NCI-H82 (cell line): ENCODE results near the gene BEND4.
"Not testable (repeated sequence)": the region's sequence is repeated elsewhere in the genome, so short reads cannot be mapped to it uniquely, and the experiment has no call there.

Experiments
- DNase-seq: peaks from one replicate; lab custom pipeline; 2025; lab: John Stamatoyannopoulos, UW

The BEND4 gene

GRCh38 chr4:42152507-42153504 lies at the start of gene BEND4:
Gene BEND4, minus strand, starts transcription at chr4:42152655. Its CDS starts 512 bp downstream, at chr4:42152143.
- peak; percentile 83 for DNase-seq

- DNase-seq = no peak
These were observed 44.9 kb upstream of the BEND4 start for GRCh38 chr4:42197341-42197740.

DNA sequence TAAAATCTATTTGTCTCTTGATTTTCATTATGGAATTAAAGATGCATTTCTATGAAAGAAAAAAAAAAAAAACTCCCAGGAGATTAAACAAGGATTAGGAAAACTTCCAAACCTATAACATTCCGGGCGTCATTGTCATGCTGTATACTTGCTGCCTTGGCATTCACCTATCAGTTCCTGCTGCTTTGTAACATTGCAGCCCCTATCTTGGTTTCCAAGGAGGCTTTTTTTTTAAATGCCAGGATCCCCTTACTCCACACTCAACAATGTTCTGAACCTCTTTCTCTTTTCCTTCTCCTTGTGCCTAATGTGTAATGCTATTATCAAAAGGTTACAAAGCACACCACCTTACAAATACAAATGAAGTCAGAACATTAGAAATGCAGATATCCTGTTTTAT lies 20.5 kb upstream of the BEND4 start:
- no peak for DNase-seq

DNA sequence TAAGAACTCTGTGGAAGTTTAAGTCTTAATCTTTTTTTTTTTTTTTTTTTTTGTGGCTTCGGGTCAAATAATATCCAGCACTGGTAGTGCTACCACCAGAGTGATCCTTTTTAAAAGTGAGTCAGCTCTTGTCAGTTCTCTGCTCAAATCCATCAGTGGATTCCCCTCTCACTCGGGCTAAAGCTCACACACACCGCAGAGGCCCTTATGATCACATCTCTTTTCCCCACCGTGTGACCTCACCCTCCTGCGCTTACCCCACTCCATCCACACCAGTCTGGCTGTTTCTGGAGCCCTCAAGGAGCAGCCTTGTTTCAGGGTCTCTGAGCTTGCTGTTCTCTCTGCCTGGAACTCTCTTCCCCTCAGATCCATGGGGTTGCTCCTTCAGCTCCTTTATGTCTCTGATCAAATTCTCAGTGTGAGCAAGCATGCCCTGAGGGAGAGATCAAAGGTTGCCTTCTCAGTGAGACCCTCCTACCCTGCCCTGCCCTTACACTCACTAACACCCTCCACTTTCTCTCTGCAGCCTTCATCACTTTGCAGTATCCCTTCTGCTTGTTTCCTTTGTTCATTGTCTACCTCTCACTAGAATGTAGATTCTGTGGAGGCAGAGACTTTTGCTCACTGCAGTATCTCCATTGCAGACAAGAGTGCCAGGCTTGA lies 19.8 kb upstream of the BEND4 start:
- DNase-seq = no peak

GRCh38 chr4:42167709-42168108 lies 15.3 kb upstream of the BEND4 start:
- DNase-seq = no peak

- not testable (repeated sequence) for DNase-seq
These were observed 13.7 kb upstream of the BEND4 start for GRCh38 chr4:42166186-42166585.

DNA sequence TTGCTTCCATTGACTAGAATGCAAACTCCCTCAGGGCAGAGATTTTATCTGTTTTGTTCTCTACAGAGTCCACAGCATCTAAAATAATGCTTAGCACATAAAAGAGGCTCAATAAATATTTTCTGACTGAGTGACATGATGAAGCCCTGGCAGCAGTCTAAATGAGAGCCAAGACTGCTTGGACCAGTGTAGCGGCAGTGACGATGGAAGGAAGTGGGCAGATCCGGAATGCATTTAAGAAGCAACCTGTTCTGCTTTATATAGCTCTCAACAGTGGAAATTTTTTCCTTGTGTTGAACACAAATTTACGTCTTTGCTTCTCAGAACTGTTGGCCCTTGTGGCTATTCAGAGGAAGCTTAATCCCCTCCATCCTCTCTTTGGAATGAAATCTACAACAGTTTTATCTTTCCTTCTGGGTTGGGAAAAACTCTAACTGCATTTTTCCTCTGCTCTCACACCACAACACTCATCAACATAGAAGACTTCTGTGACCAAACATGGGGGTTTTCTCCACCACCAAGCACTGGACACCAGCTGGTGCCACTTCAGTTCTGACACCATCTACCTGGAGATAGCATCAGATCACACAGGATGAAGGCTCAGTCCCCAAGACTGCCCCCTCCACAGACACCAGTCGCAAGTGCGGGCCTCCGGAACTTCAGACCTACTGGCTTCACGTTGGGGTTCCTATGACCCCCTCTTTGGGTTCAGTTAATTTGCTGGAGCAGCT lies 7.0 kb upstream of the BEND4 start:
- no peak for DNase-seq

- DNase-seq = peak; percentile 91
These were observed 618 bp downstream of the BEND4 start for GRCh38 chr4:42151568-42152506.

DNA sequence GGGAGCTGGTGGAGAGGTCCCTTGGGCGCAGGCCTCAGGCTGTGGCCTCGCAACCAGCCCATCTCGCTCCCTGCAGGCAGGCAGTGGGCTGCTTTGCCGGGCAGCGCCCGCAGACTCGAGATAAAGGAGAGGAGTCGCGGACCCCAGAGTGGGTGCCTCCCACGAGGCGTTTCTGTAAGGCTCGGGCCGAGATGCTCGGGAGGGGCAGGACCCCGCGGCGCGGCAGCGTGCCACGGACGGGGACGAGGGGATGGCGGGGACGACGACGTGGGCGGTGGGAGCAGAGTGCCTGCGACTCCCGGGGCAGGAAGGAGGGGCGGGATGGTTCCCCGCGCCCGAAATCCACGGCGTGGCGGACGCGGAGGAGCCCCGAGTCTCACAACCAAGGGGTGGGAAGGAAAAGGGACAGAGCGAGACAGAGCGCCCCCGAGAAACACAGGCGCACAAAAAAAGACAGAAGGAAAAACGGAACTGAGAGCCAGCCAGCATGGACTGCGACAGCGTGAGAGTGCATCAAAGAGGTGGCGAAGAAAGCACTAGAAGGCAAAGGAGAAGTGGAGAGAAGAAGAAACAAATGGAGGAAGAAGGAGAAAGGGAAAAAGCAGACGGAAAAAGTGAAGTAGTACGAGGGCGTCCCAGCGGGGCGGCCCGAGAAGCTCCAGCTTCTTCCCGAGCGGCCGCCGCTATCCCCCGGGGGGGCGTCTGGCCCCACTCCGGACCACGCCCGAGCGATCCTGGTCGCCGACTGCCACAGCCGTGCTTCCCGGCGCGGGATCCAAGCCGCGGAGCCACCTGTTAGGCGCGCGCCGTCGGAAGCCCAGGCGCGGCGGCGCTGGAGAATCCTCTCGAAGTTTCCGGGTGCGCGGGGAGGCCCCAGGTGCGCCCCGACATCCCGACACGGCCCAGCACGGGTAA lies 1.5 kb downstream of the BEND4 start:
- peak; percentile 39 for DNase-seq

DNA sequence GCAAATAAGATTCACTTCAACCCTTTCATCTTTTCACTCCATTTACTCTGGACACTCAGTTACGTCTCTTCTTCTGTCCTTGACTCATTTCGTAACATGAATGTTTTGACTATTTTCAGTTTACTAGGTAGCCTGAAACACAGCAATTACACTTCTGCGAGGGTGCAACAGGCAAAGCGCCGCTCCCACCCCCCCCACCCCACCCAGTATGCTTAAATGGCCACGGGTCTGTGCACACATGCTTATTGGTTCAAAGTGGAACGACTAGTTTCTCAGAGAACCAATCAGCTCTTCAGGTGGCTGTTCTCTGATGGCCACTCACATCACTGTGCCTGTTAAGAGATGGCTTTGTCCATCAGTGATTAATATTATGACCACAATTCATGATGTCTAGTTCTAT lies 3.5 kb downstream of the BEND4 start:
- DNase-seq = peak; percentile 3

DNA sequence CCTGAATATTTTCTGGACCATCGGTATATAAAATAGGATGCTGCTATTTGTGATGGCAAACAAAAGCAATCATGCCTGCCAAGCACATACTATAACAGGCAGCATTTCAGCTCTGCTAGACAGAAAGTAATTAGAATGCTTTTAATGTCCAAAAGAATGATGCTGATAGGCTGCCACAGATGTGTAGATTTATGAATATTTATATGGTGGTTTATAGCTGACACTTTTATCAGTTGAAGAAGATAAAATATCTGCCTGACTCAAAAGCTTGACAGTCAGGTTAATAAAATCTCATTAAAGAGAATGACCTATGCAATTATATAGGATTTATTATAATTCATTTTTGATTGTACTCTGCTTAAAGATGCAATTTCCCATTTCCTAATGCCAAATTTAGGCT lies 4.0 kb downstream of the BEND4 start:
- no peak for DNase-seq

DNA sequence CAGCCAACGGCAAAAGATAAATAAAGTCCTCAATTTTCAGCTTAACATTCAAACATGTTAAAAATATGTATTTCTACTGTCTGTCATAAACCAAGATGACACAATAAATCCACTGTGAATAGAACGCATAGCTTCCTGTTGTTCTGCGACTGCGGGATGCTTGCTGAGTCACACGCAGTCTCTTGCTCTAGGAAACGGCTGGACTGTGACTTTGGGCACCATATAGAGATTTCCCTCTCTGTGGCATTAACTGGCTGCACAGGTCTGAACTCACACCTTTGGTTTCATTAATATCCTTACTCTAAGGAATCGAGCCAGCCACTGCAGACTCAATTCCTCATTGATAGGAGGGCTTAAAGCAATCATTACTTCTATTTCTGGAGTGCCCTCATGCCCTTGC lies 8.4 kb downstream of the BEND4 start:
- DNase-seq = no peak

- DNase-seq = no peak
These were observed 9.9 kb downstream of the BEND4 start for GRCh38 chr4:42142591-42142990.

DNA sequence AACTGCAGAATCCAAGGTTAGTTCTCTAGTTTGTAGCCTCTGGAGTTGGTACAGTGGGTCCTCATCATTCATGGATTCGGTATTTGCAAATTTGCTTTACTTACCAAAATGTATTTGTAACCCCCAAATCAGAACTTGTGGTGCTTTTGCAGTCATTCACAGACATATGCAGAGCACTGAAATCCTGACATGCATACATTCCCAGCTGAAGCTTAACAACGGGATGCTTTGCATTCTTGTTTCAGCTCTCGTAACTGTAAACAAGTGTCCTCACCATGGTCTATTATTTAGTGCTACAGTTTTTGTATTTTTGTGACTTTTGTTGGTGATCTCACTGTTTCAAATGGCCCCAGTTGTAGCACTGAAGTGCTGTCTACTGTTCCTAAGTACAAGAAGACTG lies 16.1 kb downstream of the BEND4 start:
- DNase-seq = no peak

DNA sequence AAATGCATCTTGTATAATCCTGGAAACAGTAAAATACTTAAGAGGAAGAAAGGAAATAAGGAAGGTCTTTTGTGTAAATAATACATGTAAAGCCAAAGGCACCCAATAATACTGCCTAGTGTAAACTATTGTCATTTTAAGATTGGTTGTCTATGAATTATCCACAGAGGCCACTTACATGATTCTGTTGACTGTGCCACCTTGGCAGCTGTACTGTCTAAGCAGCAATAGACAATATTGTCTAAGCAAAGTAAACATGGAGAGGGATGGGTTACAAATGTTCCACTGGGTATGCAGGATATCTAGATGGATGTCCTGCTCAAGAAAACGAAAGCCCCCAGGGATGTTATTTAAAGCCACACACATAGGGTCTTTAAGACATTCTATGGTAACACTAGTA lies 19.4 kb downstream of the BEND4 start:
- DNase-seq = no peak

GRCh38 chr4:42132099-42132498 lies 20.4 kb downstream of the BEND4 start:
- DNase-seq = no peak

DNA sequence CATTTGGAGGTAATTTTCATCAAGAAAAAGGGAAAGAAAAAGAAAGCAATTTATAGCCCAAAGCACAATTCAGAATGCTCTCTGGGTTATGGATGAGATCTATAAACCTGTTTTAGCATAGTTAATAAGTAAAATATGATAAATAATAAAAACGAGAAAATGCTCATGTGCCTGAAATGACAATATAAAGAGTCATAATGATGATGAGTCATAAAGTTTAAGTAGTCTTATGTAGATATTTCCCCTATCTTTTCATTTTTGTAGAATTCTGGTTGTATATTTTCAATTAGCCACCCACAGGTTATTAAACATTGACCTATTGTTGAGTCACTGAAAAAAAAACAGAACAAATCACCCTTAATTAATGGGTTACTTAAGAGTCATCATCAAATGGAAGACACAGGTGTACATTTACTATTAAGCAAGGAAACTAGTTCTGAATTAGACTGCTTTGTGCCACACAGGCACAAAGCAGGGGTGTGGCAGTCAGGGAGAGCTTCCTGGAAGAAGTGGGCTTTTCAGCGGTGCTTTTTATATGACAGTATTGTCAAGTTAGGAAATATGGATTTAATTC lies 29.3 kb downstream of the BEND4 start:
- no peak for DNase-seq

- DNase-seq = no peak
These were observed 30.2 kb downstream of the BEND4 start for GRCh38 chr4:42122237-42122636.

GRCh38 chr4:42119886-42120285 lies 32.6 kb downstream of the BEND4 start:
- DNase-seq = no peak

GRCh38 chr4:42112846-42113245 lies 39.6 kb downstream of the BEND4 start:
- no peak for DNase-seq
